ENCODE results near the gene PRKACA.
"Not testable (repeated sequence)": the region's sequence is repeated elsewhere in the genome, so short reads cannot be mapped to it uniquely, and the experiment has no call there.

Gene PRKACA

GRCh38 chr19:14048443-14049153 lies 69.0 kb downstream of the PRKACA start:
- TF ChIP-seq CTCF (IDR thresholded peaks at IDR 0.05; ENCODE audit: borderline replicate concordance, insufficient read depth, low read depth, low read length): peak; percentile 92
- H3K4me3 ChIP-seq (ENCODE audit: low read depth, low read length): no peak overlapping the region

- H3K4me3 ChIP-seq (ENCODE audit: low read depth, low read length): not testable (repeated sequence)
Observed at GRCh38 chr19:14047866-14048265, 69.7 kb downstream of the PRKACA start.

GRCh38 chr19:14042659-14043608 lies 74.6 kb downstream of the PRKACA start:
- TF ChIP-seq CTCF (IDR thresholded peaks at IDR 0.05; ENCODE audit: borderline replicate concordance, insufficient read depth, low read depth, low read length): peak; percentile 59
- not testable (repeated sequence) for H3K4me3 ChIP-seq (ENCODE audit: low read depth, low read length)
